ENCODE data around the gene NFIA. TPM values are rescaled to one million over a fixed set of nuclear protein-coding genes. Genes with fewer than 3 reads are reported as not detected.

NFIA gene
- total RNA-seq, 6 donors from 2014 or later: 33.5 to 94.3 (median 44.9) TPM

GRCh38 chr1:61171346-61171745 lies 89.0 kb downstream of the NFIA start:
- WGBS, 2 donors: 86 to 90% methylated on average over 2 of the region's 2 CpGs
- Histone ChIP-seq H3K27ac (no peak overlapping the region), H3K4me1 (peaks cover 13 to 24% (median 16%) of the 10 kb centered on the region in 4 donors)

GRCh38 chr1:61171974-61172373 lies 89.6 kb downstream of the NFIA start:
- no peaks in the 10 kb centered on the region for H3K36me3 ChIP-seq
- H3K9me3 ChIP-seq: no peaks in the 10 kb centered on the region
- H3K27me3 ChIP-seq: no peaks in the 10 kb centered on the region
- H3K27ac ChIP-seq: no peak overlapping the region
- no peak for DNase-seq
- H3K4me3 ChIP-seq: no peak overlapping the region
- peaks cover 13 to 24% (median 16%) of the 10 kb centered on the region in 4 donors for H3K4me1 ChIP-seq
- no peak for TF ChIP-seq CTCF (IDR thresholded peaks at IDR 0.05)
- no peak for TF ChIP-seq POLR2AphosphoS5 (IDR thresholded peaks at IDR 0.05)
- no peak for TF ChIP-seq POLR2A (IDR thresholded peaks at IDR 0.05)
- no peak for TF ChIP-seq EP300 (IDR thresholded peaks at IDR 0.05)
- 75 to 77% methylated on average over 4 of the region's 4 CpGs for WGBS, 2 donors
- ATAC-seq (ENCODE audit: low FRiP score in 2 of 2): no peak

More at GRCh38 chr1:61171346-61171745, 89.0 kb downstream of the NFIA start:
- no peaks in the 10 kb centered on the region for H3K9me3 ChIP-seq
- TF ChIP-seq POLR2A (IDR thresholded peaks at IDR 0.05) (no peak), EP300 (IDR thresholded peaks at IDR 0.05) (no peak), CTCF (IDR thresholded peaks at IDR 0.05) (no peak), POLR2AphosphoS5 (IDR thresholded peaks at IDR 0.05) (no peak)
- H3K4me3 ChIP-seq: no peak overlapping the region
- H3K27me3 ChIP-seq: no peaks in the 10 kb centered on the region
- DNase-seq (no peak), ATAC-seq (ENCODE audit: low FRiP score in 2 of 2) (no peak)
- H3K36me3 ChIP-seq: no peaks in the 10 kb centered on the region

DNA sequence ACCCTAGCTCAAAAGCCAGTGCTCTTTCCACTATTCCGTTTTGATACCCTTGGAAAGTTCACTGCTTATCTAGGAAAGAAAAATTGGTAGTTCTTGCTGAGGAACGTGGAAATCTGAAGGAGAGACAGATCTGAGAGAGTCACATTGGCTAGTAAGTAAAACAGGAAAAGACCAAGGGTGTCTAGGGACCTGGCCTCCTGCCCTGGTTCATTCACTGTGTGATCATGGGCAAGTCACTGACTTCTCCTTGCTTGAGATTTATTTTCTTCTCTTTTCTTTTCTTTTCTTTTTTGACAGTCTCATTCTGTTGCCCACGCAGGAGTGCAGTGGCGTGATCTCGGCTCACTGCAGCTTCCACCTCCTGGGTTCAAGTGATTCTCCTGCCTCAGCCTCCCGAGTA lies 90.8 kb downstream of the NFIA start:
- Histone ChIP-seq H3K4me3 (no peak overlapping the region), H3K27ac (no peak overlapping the region), H3K9me3 (no peaks in the 10 kb centered on the region), H3K36me3 (no peaks in the 10 kb centered on the region), H3K27me3 (no peaks in the 10 kb centered on the region), H3K4me1 (peaks cover 13 to 24% (median 16%) of the 10 kb centered on the region in 4 donors)
- no peak for DNase-seq
- ATAC-seq (ENCODE audit: low FRiP score in 2 of 2): no peak
- no peak for TF ChIP-seq CTCF (IDR thresholded peaks at IDR 0.05)
- TF ChIP-seq EP300 (IDR thresholded peaks at IDR 0.05): no peak
- no peak for TF ChIP-seq POLR2A (IDR thresholded peaks at IDR 0.05)
- no peak for TF ChIP-seq POLR2AphosphoS5 (IDR thresholded peaks at IDR 0.05)
- 79 to 86% methylated on average over 6 of the region's 6 CpGs for WGBS, 2 donors

GRCh38 chr1:61174060-61174795 lies 91.9 kb downstream of the NFIA start:
- no peak overlapping the region for H3K27ac ChIP-seq
- H3K4me1 ChIP-seq: peaks cover 9 to 20% (median 12%) of the 10 kb centered on the region in 4 donors
- ATAC-seq (ENCODE audit: low FRiP score in 2 of 2) (no peak), DNase-seq (peak in 1 of 2 donors; percentile 36)
- H3K36me3 ChIP-seq: no peaks in the 10 kb centered on the region
- no peaks in the 10 kb centered on the region for H3K9me3 ChIP-seq
- H3K4me3 ChIP-seq: no peak overlapping the region
- WGBS, 2 donors: 70 to 71% methylated on average over 4 to 5 of the region's 5 CpGs
- no peak for TF ChIP-seq POLR2AphosphoS5 (IDR thresholded peaks at IDR 0.05)
- TF ChIP-seq POLR2A (IDR thresholded peaks at IDR 0.05): no peak
- TF ChIP-seq CTCF (IDR thresholded peaks at IDR 0.05): no peak
- TF ChIP-seq EP300 (IDR thresholded peaks at IDR 0.05): no peak
- no peaks in the 10 kb centered on the region for H3K27me3 ChIP-seq

GRCh38 chr1:61175976-61176375 lies 93.6 kb downstream of the NFIA start:
- TF ChIP-seq CTCF (IDR thresholded peaks at IDR 0.05) (no peak), POLR2A (IDR thresholded peaks at IDR 0.05) (no peak)
- ATAC-seq (ENCODE audit: low FRiP score in 2 of 2) (no peak), DNase-seq (no peak)
- H3K27me3 ChIP-seq: no peaks in the 10 kb centered on the region
- no peak overlapping the region for H3K4me3 ChIP-seq
- WGBS, 2 donors: 82 to 84% methylated on average over 6 of the region's 6 CpGs
- no peaks in the 10 kb centered on the region for H3K9me3 ChIP-seq
- no peak overlapping the region for H3K27ac ChIP-seq
- no peaks in the 10 kb centered on the region for H3K36me3 ChIP-seq
- H3K4me1 ChIP-seq: peaks cover 0 to 11% (median 6%) of the 10 kb centered on the region in 4 donors

Data from upper lobe of left lung (tissue), 6 donors.